Panc1 (cell line): ENCODE measurements around the gene ZSCAN2. TPM values are rescaled to one million over a fixed set of nuclear protein-coding genes. Genes with fewer than 3 reads are reported as not detected.

Experiments
- ATAC-seq: fragments of 200-7000 bp; cut with Tn5 transposase; 2 replicates; pipeline ENCODE4 v1.9.1; 2020; ENCODE audit warnings: mild to moderate bottlenecking, moderate library complexity
- BruUV-seq: library from RNA; stranded (reverse); fragments of 400-500 nt; replicated peaks from 2 replicates; lab custom pipeline; 2021; lab: Mats Ljungman, UMichigan
- CTCF ChIA-PET: fragments of 300-600 bp; sonication (Branson Sonifier 250); formaldehyde crosslinking; loops from one replicate; lab custom pipeline; 2022; ENCODE audit warnings: antibody characterized with exemption; lab: Charles Lee
- POLR2A ChIA-PET: fragments of 300-600 bp; sonication (Branson Sonifier 250); formaldehyde crosslinking; loops from one replicate; lab custom pipeline; 2022; ENCODE audit warnings: antibody characterized with exemption; lab: Charles Lee
- DNase-seq: peaks from one replicate; pipeline ENCODE4 v3.0.0-alpha.2; 2010; ENCODE audit warnings: low read depth, low spot score
- H3K27ac ChIP-seq: 2 replicates; pipeline ENCODE4 v1.5.1; 2011; ENCODE audit warnings: mild to moderate bottlenecking, low read length, inconsistent platforms
- H3K27me3 ChIP-seq: fragments of 200-500 bp; sonication (Bioruptor generic); 2 replicates; pipeline ENCODE4 v1.6.0; 2014; ENCODE audit warnings: low read length, inconsistent platforms; ENCODE audit not compliant: control insufficient read depth, insufficient read depth
- H3K36me3 ChIP-seq: fragments of 200-500 bp; sonication (Bioruptor generic); 2 replicates; pipeline ENCODE4 v1.5.1; 2014; ENCODE audit warnings: inconsistent platforms, mild to moderate bottlenecking, low read length, moderate library complexity; ENCODE audit not compliant: control insufficient read depth, insufficient read depth
- H3K4me1 ChIP-seq: 2 replicates; pipeline ENCODE4 v1.5.1; 2011; ENCODE audit warnings: inconsistent platforms, mild to moderate bottlenecking, low read length, moderate library complexity; ENCODE audit not compliant: control insufficient read depth, insufficient read depth
- H3K4me3 ChIP-seq, 2 experiments: 2 replicates each; pipeline ENCODE4 v1.5.1; 2011 to 2012; ENCODE audit warnings: low read depth in 2 of 2, low read length in 2 of 2, mild to moderate bottlenecking in 2 of 2, inconsistent platforms in 1 of 2, moderate library complexity in 1 of 2
- H3K9me3 ChIP-seq: fragments of 200-500 bp; sonication (Bioruptor generic); 2 replicates; pipeline ENCODE4 v1.5.1; 2014; ENCODE audit warnings: low read depth, mild to moderate bottlenecking, inconsistent platforms, low read length, moderate library complexity; ENCODE audit not compliant: control insufficient read depth, insufficient read depth
- CTCF ChIP-seq: fragments of 450-650 bp; IDR thresholded peaks from 2 replicates; pipeline ENCODE4 v1.5.1; 2017; ENCODE audit warnings: mild to moderate bottlenecking
- POLR2AphosphoS5 ChIP-seq: IDR thresholded peaks from 2 replicates; pipeline ENCODE4 v1.6.1; 2012; ENCODE audit warnings: mild to moderate bottlenecking, low read depth, low read length, moderate library complexity
- REST ChIP-seq, 2 experiments: IDR thresholded peaks; 2 replicates each; pipeline ENCODE4 v1.6.1; 2011 to 2012; ENCODE audit warnings: low read depth in 2 of 2, control low read depth in 1 of 2, low read length in 1 of 2, mild to moderate bottlenecking in 1 of 2, moderate library complexity in 1 of 2; ENCODE audit not compliant: insufficient read depth in 1 of 2
- SIN3A ChIP-seq: IDR thresholded peaks from 2 replicates; pipeline ENCODE4 v1.6.1; 2012; ENCODE audit warnings: low read depth, mild to moderate bottlenecking, low read length, moderate library complexity, borderline replicate concordance; ENCODE audit not compliant: insufficient read depth
- TCF7L2 ChIP-seq: IDR thresholded peaks from 2 replicates; pipeline ENCODE4 v1.6.1; 2011; ENCODE audit warnings: mild to moderate bottlenecking, low read depth, low read length, inconsistent platforms
- in situ Hi-C: cut with HindIII; loops from 2 replicates; pipeline ENCODE4 v1.10.0; 2016; ENCODE audit warnings: low sequenced_read_pairs, low pct_unique_long_range_greater_than_20kb
- intact Hi-C: fragments of 100-400 bp; cut with micrococcal nuclease; formaldehyde crosslinking; loops from one replicate; pipeline ENCODE4 v1.10.0; 2022; ENCODE audit not compliant: unreplicated experiment
- total RNA-seq: library from RNA; stranded (reverse); gene quantifications from one replicate; pipeline ENCODE4 v1.2.1, GENCODE V29; 2021; ENCODE audit not compliant: unreplicated experiment

ZSCAN2 gene
- total RNA-seq, 1 experiment from 2014 or later = 16.8 TPM

- in situ Hi-C loops = no loop called here
Measured at GRCh38 chr15:84668221-84668982, 67.6 kb downstream of the ZSCAN2 start.

GRCh38 chr15:84669726-84670125 lies 68.9 kb downstream of the ZSCAN2 start:
- DNase-seq (no peak), ATAC-seq (no peak)
- Histone ChIP-seq H3K27me3 (no peaks in the 10 kb centered on the region), H3K27ac (no peak overlapping the region), H3K36me3 (peaks cover 18% of the 10 kb centered on the region), H3K9me3 (no peaks in the 10 kb centered on the region), H3K4me1 (no peaks in the 10 kb centered on the region), H3K4me3 (no peak overlapping the region)
- TF ChIP-seq TCF7L2 (no peak), SIN3A (no peak), CTCF (no peak), REST (IDR thresholded peaks at IDR 0.05; ENCODE audit: insufficient read depth in 1 of 2, low read depth in 2 of 2, low read length in 1 of 2) (no peak), POLR2AphosphoS5 (no peak)
- ChIA-PET POLR2A (no interaction called here), CTCF (no interaction called here)
- TSS peak; percentile 58 for BruUV-seq
- intact Hi-C loops = no loop called here
- in situ Hi-C loops = no loop called here

More at GRCh38 chr15:84668221-84668982, 67.6 kb downstream of the ZSCAN2 start:
- intact Hi-C loops = no loop called here
- no peak for ATAC-seq
- POLR2A ChIA-PET = no interaction called here
- Histone ChIP-seq H3K4me3 (no peak overlapping the region), H3K9me3 (no peaks in the 10 kb centered on the region), H3K36me3 (peaks cover 18% of the 10 kb centered on the region), H3K4me1 (no peaks in the 10 kb centered on the region), H3K27me3 (no peaks in the 10 kb centered on the region), H3K27ac (no peak overlapping the region)
- no TSS peak for BruUV-seq
- CTCF ChIA-PET = no interaction called here
- DNase-seq = no peak
- TF ChIP-seq TCF7L2 (no peak), SIN3A (no peak), REST (IDR thresholded peaks at IDR 0.05; ENCODE audit: insufficient read depth in 1 of 2, low read depth in 2 of 2, low read length in 1 of 2) (no peak), POLR2AphosphoS5 (no peak), CTCF (no peak)
